Bronchial epithelial cell (primary cell): ENCODE measurements around the gene RNF39. TPM values are rescaled to one million over a fixed set of nuclear protein-coding genes. Genes with fewer than 3 reads are reported as not detected.

ENCODE experiments used
- DNase-seq: peaks from one replicate; pipeline ENCODE4 v3.0.0-alpha.2; 2010; ENCODE audit warnings: low read depth
- FAIRE-seq: peaks from 2 replicates; lab custom pipeline; 2011; peaks lifted over from hg19 to GRCh38; lab: Jason Lieb, UNC
- H3K27me3 ChIP-seq: 2 replicates; pipeline ENCODE4 v1.5.1; 2011; ENCODE audit warnings: low read length; ENCODE audit not compliant: control insufficient read depth, insufficient read depth
- H3K36me3 ChIP-seq: 2 replicates; pipeline ENCODE4 v1.5.1; 2011; ENCODE audit warnings: low read length; ENCODE audit not compliant: control insufficient read depth, insufficient read depth
- H3K4me3 ChIP-seq: 2 replicates; pipeline ENCODE4 v1.5.1; 2011; ENCODE audit warnings: mild to moderate bottlenecking, low read depth, low read length, control low read depth
- total RNA-seq: library from RNA; depleted of rRNA; stranded (reverse); fragments of >200 nt; gene quantifications from 2 replicates; pipeline ENCODE4 v1.2.1, GENCODE V29; 2014
- TF ChIP-seq, protein P1 (sequence below): IDR thresholded peaks from 2 replicates; pipeline ENCODE4 v1.5.1; 2011; ENCODE audit warnings: mild to moderate bottlenecking, moderate library complexity, low read length, control low read depth, inconsistent platforms; ENCODE audit not compliant: insufficient read depth, severe bottlenecking

RNF39 gene
- total RNA-seq, 1 donor from 2014 or later: 1.6 TPM

DNA sequence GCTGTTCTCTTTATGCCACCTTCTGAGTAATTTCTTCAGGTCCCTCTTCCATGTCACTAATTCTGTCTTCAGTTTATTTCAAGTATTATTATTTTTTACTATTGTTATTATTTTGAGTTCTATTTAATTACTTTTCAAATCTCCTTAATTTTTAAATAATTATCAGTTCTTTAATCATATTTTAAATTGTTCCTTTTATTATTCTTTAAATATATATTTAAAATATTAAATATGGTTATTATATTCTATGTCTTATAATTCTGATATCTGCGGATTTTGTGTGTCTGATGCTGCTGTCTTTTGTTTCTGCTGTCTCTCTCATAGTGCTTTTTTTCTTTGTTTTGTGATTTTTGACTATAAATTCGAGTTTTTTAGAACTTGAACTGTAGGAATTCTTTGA lies 12.3 kb downstream of the RNF39 start:
- DNase-seq (no peak), FAIRE-seq (no peak)
- H3K36me3 ChIP-seq: no peaks in the 10 kb centered on the region
- H3K4me3 ChIP-seq: no peak overlapping the region
- TF ChIP-seq, protein P1, sequence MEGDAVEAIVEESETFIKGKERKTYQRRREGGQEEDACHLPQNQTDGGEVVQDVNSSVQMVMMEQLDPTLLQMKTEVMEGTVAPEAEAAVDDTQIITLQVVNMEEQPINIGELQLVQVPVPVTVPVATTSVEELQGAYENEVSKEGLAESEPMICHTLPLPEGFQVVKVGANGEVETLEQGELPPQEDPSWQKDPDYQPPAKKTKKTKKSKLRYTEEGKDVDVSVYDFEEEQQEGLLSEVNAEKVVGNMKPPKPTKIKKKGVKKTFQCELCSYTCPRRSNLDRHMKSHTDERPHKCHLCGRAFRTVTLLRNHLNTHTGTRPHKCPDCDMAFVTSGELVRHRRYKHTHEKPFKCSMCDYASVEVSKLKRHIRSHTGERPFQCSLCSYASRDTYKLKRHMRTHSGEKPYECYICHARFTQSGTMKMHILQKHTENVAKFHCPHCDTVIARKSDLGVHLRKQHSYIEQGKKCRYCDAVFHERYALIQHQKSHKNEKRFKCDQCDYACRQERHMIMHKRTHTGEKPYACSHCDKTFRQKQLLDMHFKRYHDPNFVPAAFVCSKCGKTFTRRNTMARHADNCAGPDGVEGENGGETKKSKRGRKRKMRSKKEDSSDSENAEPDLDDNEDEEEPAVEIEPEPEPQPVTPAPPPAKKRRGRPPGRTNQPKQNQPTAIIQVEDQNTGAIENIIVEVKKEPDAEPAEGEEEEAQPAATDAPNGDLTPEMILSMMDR: no peak
- no peaks in the 10 kb centered on the region for H3K27me3 ChIP-seq

DNA sequence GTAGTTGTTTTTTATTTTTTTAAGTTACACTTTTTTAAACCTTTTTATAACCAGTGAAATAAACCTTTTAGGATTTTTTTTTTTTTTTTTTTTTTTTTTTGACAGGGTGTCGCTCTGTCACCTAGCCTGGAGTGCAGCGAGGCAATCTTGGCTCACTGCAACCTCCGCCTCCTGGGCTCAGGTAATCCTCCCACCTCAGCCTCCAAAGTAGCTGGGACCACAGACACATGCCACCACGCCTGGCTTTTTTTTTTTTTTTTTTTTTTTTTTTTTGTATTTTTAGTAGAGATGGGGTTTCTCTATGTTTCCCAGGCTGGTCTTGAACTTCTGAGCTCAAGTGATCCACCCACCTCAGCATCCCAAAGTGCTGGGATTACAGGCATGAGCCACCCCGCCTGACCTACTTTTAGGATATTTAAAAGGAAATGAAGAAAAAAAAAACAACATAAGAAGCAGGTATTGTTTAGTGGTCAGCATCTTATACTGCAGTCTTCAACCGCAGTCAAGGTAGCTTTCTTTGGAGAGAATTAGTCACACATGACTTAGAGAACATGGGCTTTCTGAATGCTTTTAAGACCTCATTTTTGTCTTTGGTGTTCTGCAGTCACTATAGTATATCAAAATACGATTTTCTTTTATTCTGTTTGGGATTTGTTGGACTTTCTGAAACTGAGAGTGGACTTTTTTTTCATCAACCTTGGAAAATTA lies 12.9 kb downstream of the RNF39 start:
- Histone ChIP-seq H3K36me3 (no peaks in the 10 kb centered on the region), H3K27me3 (no peaks in the 10 kb centered on the region), H3K4me3 (no peak overlapping the region)
- FAIRE-seq: no peak
- no peak for DNase-seq
- TF ChIP-seq, protein P1: no peak

DNA sequence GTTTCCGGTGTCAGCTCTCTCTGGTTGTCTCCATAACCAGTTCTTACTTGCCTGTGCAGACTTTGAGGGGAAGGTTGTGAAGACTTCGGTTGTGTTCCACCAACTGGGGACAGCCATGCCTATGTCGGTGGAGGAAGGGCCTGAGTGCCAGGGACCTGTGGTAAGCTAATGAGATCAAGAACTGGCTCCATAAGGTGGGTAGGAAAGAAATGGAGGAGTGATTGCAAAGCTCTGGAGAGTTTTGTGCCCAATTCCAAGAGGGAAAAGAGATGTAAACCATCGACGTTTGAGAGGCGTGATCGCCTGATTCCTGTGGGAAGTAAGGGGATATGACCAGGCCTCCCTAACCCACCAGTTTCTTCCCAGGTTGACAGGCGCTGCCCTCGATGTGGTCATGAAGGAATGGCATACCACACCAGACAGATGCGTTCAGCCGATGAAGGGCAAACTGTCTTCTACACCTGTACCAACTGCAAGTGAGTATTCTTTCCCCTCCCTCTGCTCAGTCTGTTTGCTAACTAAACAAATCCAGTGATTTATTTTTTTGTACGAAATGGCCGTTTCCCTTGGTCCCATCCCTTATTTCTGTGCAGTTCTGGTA lies 13.6 kb downstream of the RNF39 start:
- Histone ChIP-seq H3K4me3 (peak overlapping the region; percentile 73), H3K27me3 (no peaks in the 10 kb centered on the region), H3K36me3 (no peaks in the 10 kb centered on the region)
- TF ChIP-seq, protein P1: no peak
- FAIRE-seq: no peak
- peak; percentile 38 for DNase-seq

DNA sequence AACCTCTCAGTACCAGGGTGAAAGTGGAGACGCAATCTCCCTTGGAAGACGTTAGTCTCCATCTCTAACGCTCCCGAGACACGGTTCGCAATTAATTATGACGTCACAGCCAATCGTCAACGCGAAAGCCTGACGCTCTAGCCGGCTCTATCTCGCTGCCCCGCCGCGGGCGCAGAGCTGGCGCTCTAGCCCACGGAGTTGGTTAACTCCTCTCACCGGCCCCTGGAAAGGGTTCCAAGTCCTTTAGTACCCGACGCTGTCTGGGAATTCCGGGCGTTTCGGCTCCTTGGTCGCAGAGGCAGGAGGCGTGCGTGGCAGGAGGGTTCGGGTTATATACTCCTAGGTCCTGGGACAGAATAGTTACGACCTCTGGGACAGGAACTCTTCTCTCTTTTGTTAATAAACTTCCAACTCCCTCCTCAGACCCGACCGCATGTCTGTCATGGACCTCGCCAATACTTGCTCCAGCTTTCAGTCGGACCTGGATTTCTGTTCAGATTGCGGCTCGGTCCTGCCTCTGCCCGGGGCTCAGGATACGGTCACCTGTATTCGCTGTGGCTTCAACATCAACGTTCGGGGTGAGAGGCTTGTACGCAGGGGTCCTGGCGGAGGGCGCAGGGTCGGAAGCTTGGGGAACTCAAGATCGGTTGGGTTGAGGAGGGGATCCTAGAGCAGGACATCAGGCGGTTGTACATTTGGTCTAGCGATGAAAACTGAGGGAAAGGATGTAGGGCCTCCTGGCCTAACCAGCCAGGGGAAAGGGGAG lies 14.3 kb downstream of the RNF39 start, which contains the start of gene POLR1H:
POLR1H (plus strand) TSS at position 174 of the 766 bp plus-strand sequence; CDS start at position 434, 260 bp downstream.
- FAIRE-seq (no peak), DNase-seq (peak; percentile 89)
- TF ChIP-seq, protein P1: no peak
- no peaks in the 10 kb centered on the region for H3K27me3 ChIP-seq
- no peaks in the 10 kb centered on the region for H3K36me3 ChIP-seq
- H3K4me3 ChIP-seq: peak within 1 kb of the TSS; percentile 73

DNA sequence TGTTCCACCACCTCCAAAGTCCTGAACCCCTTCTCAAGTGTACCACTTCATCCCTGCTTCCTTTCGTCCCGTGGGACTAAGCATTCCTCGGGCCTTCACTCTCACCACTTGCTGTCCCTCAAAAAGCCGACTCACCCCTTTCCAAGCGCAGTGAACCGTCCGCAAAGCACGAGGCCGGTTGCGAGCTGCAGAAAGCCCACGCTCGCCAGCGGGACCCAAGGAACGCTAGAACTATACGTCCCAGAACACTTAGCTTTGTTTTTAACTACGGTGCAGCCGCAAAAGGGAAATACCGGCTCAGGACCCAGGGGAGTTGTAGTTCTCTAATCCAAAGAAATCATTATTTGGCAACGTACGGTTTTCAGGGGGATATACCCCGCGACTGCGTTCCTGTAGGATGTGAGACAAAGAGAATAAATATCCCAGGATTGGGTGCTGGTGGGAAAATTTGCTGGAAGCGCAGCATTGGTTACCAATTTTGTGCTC lies 14.9 kb downstream of the RNF39 start:
- no peaks in the 10 kb centered on the region for H3K36me3 ChIP-seq
- H3K4me3 ChIP-seq: peak overlapping the region; percentile 73
- no peaks in the 10 kb centered on the region for H3K27me3 ChIP-seq
- DNase-seq: no peak
- TF ChIP-seq, protein P1: no peak
- FAIRE-seq: no peak
